Fibroblast of lung (primary cell): ENCODE results near the gene LIPM. TPM values are rescaled to one million over a fixed set of nuclear protein-coding genes. Genes with fewer than 3 reads are reported as not detected.

Source experiments
- DNase-seq, 2 donors: peaks; one replicate each; pipeline versions ENCODE4 v3.0.0 to v3.0.0-alpha.2; 2010; ENCODE audit warnings: low read depth in 2 of 2
- H2AFZ ChIP-seq: 2 replicates; pipeline ENCODE4 v1.5.1; 2012; ENCODE audit warnings: low read length, control low read depth, inconsistent platforms
- H3K27ac ChIP-seq: 2 replicates; pipeline ENCODE4 v1.5.1; 2011; ENCODE audit warnings: low read length, control low read depth; ENCODE audit not compliant: insufficient read depth
- H3K27me3 ChIP-seq: 2 replicates; pipeline ENCODE4 v1.5.1; 2011; ENCODE audit warnings: mild to moderate bottlenecking, low read length; ENCODE audit not compliant: control insufficient read depth, insufficient read depth
- H3K36me3 ChIP-seq: 2 replicates; pipeline ENCODE4 v1.5.1; 2011; ENCODE audit warnings: low read length; ENCODE audit not compliant: control insufficient read depth, insufficient read depth
- H3K4me1 ChIP-seq: 2 replicates; pipeline ENCODE4 v1.5.1; 2011; ENCODE audit warnings: low read length; ENCODE audit not compliant: control insufficient read depth, insufficient read depth; ENCODE audit errors: extremely low read depth
- H3K4me2 ChIP-seq: 2 replicates; pipeline ENCODE4 v1.5.1; 2011; ENCODE audit warnings: low read length, control low read depth; ENCODE audit not compliant: insufficient read depth; ENCODE audit errors: extremely low read depth
- H3K4me3 ChIP-seq, 4 experiments: fragments of 200-600 bp in 1 of 4; sonication (generic) in 1 of 4; replicated peaks in 1 of 4; 2 replicates each; pipeline ENCODE4 v1.5.1; 2011 to 2016; ENCODE audit warnings: low read length in 4 of 4, low read depth in 3 of 4, mild to moderate bottlenecking in 3 of 4, control low read depth in 2 of 4, inconsistent platforms in 1 of 4, mixed read lengths in 1 of 4; ENCODE audit not compliant: insufficient read depth in 1 of 4; ENCODE audit errors: control extremely low read depth in 1 of 4
- H3K79me2 ChIP-seq: 2 replicates; pipeline ENCODE4 v1.5.1; 2012; ENCODE audit warnings: mild to moderate bottlenecking, low read length, inconsistent platforms; ENCODE audit not compliant: control insufficient read depth, insufficient read depth
- H3K9ac ChIP-seq: 2 replicates; pipeline ENCODE4 v1.5.1; 2011; ENCODE audit warnings: mild to moderate bottlenecking, low read length, control low read depth; ENCODE audit not compliant: insufficient read depth
- H3K9me3 ChIP-seq: 2 replicates; pipeline ENCODE4 v1.5.1; 2012; ENCODE audit warnings: low read depth, low read length; ENCODE audit not compliant: control insufficient read depth, insufficient read depth
- H4K20me1 ChIP-seq: 2 replicates; pipeline ENCODE4 v1.5.1; 2011; ENCODE audit warnings: low read length; ENCODE audit not compliant: control insufficient read depth, insufficient read depth; ENCODE audit errors: extremely low read depth
- CTCF ChIP-seq, 2 donors: IDR thresholded peaks in 1 of 2; conservative IDR thresholded peaks in 1 of 2; 1 replicate in 1 of 2; 2 replicates in 1 of 2; pipeline ENCODE4 v1.5.1; 2011 to 2012; ENCODE audit warnings: low read length in 2 of 2, control low read depth in 1 of 2, inconsistent platforms in 1 of 2, low read depth in 1 of 2, mild to moderate bottlenecking in 1 of 2
- EZH2 ChIP-seq: IDR thresholded peaks from 2 replicates; pipeline ENCODE4 v1.5.1; 2012; ENCODE audit warnings: low read length, control low read depth, mild to moderate bottlenecking; ENCODE audit errors: missing control alignments
- polyA plus RNA-seq, 2 donors: library from polyadenylated mRNA; depleted of rRNA in 1 of 2; stranded (reverse) in 1 of 2; unstranded in 1 of 2; fragments of >200 nt; gene quantifications; 2 replicates each; pipeline ENCODE4 v1.2.1, GENCODE V29; 2011 to 2012; ENCODE audit warnings: missing spikeins in 1 of 2
- total RNA-seq: library from RNA; depleted of rRNA; stranded (reverse); fragments of >200 nt; gene quantifications from 2 replicates; pipeline ENCODE4 v1.2.1, GENCODE V29; 2014

The LIPM gene
- total and polyA plus RNA-seq, 2 donors (not counting 1 experiment from before 2014, with no cell fraction given), result not detected

DNA sequence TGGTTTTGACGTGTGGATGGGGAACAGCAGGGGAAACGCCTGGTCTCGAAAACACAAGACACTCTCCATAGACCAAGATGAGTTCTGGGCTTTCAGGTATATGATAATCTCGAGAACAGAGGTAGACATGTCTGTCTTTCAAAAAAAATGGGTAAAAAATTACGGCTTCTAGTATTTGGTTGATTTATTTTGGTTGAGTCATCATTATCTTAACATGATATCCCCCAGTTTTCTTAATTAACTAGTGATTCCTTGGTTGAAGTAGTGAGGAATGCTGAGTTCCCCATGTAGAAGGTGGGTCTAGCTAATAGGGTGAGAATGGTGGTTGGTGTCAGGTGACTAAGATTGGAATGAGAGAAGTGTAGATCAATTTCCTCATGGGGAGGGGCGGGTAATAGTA lies 10.7 kb downstream of the LIPM start:
- no peak for TF ChIP-seq EZH2
- TF ChIP-seq CTCF (conservative IDR thresholded peaks at IDR 0.05 in 1 of 2, IDR thresholded peaks at IDR 0.05 in 1 of 2; ENCODE audit: low read depth in 1 of 2, low read length in 2 of 2), result no peak

GRCh38 chr10:88819290-88819689 lies 16.8 kb downstream of the LIPM start:
- H3K36me3 ChIP-seq, result no peaks in the 10 kb centered on the region
- no peaks in the 10 kb centered on the region for H3K79me2 ChIP-seq
- H3K4me1 ChIP-seq, result peaks cover 2% of the 10 kb centered on the region
- H3K27me3 ChIP-seq, result no peaks in the 10 kb centered on the region
- no peak overlapping the region for H3K27ac ChIP-seq
- DNase-seq, result peak; percentile 42 to 72
- no peak overlapping the region for H3K9ac ChIP-seq
- no peak for TF ChIP-seq EZH2
- H2AFZ ChIP-seq, result no peak overlapping the region
- H4K20me1 ChIP-seq, result no peaks in the 10 kb centered on the region
- H3K4me3 ChIP-seq, result no peak overlapping the region
- H3K4me2 ChIP-seq, result no peak overlapping the region
- no peaks in the 10 kb centered on the region for H3K9me3 ChIP-seq

More for the DNA sequence above, 10.7 kb downstream of the LIPM start:
- H2AFZ ChIP-seq, result no peak overlapping the region
- no peaks in the 10 kb centered on the region for H4K20me1 ChIP-seq
- no peak for DNase-seq
- no peak overlapping the region for H3K4me3 ChIP-seq
- H3K27ac ChIP-seq, result no peak overlapping the region
- H3K79me2 ChIP-seq, result no peaks in the 10 kb centered on the region
- H3K36me3 ChIP-seq, result no peaks in the 10 kb centered on the region
- no peak overlapping the region for H3K9ac ChIP-seq
- no peaks in the 10 kb centered on the region for H3K27me3 ChIP-seq
- no peak overlapping the region for H3K4me2 ChIP-seq
- peaks cover 2% of the 10 kb centered on the region for H3K4me1 ChIP-seq
- H3K9me3 ChIP-seq, result no peaks in the 10 kb centered on the region

- no peak overlapping the region for H3K9ac ChIP-seq
- H4K20me1 ChIP-seq, result no peaks in the 10 kb centered on the region
- no peak overlapping the region for H3K4me2 ChIP-seq
- no peak overlapping the region for H3K4me3 ChIP-seq
- no peak overlapping the region for H3K27ac ChIP-seq
- no peaks in the 10 kb centered on the region for H3K27me3 ChIP-seq
- no peak overlapping the region for H2AFZ ChIP-seq
- no peaks in the 10 kb centered on the region for H3K36me3 ChIP-seq
- peak; percentile 58 to 94 for DNase-seq
- no peak for TF ChIP-seq EZH2
- TF ChIP-seq CTCF (conservative IDR thresholded peaks at IDR 0.05 in 1 of 2, IDR thresholded peaks at IDR 0.05 in 1 of 2; ENCODE audit: low read depth in 1 of 2, low read length in 2 of 2), result no peak
- no peaks in the 10 kb centered on the region for H3K79me2 ChIP-seq
- H3K4me1 ChIP-seq, result peaks cover 2% of the 10 kb centered on the region
- H3K9me3 ChIP-seq, result no peaks in the 10 kb centered on the region
Observed at GRCh38 chr10:88820748-88821401, 18.3 kb downstream of the LIPM start.
